Uterus (tissue), 4 donors: ENCODE results near the gene ARL5A. TPM values are rescaled to one million over a fixed set of nuclear protein-coding genes. Genes with fewer than 3 reads are reported as not detected.

Experiments
- DNase-seq, 2 donors: peaks; one replicate each; pipeline ENCODE4 v3.0.0-alpha.2; 2019 to 2020
- H3K27ac ChIP-seq, 2 donors: fragments of 200-600 bp; sonication (generic); 1 replicate in 1 of 2; 2 replicates in 1 of 2; pipeline ENCODE4 v1.5.1; 2016 to 2018
- H3K27me3 ChIP-seq, 2 donors: fragments of 200-600 bp; sonication (generic); one replicate each; pipeline ENCODE4 v1.5.1; 2018 to 2019; ENCODE audit warnings: control low read depth in 1 of 2
- H3K36me3 ChIP-seq, 2 donors: fragments of 200-600 bp; sonication (generic); one replicate each; pipeline ENCODE4 v1.5.1; 2019; ENCODE audit warnings: control low read depth in 1 of 2
- H3K4me1 ChIP-seq, 2 donors: fragments of 200-600 bp; sonication (generic); one replicate each; pipeline ENCODE4 v1.5.1; 2018 to 2019; ENCODE audit warnings: control low read depth in 1 of 2
- H3K4me3 ChIP-seq, 2 donors: fragments of 200-600 bp; sonication (generic); 1 replicate in 1 of 2; 2 replicates in 1 of 2; pipeline ENCODE4 v1.5.1; 2018 to 2019; ENCODE audit warnings: mild to moderate bottlenecking in 1 of 2
- H3K9me3 ChIP-seq, 2 donors: fragments of 200-600 bp; sonication (generic); one replicate each; pipeline ENCODE4 v1.5.1; 2019; ENCODE audit warnings: control low read depth in 1 of 2
- CTCF ChIP-seq, 4 experiments: fragments of 200-600 bp in 2 of 4; fragments of 450-650 bp in 2 of 4; sonication (generic) in 2 of 4; IDR thresholded peaks; one replicate each; pipeline ENCODE4 v1.5.1; 2016 to 2019; ENCODE audit warnings: antibody characterized with exemption in 4 of 4, mild to moderate bottlenecking in 2 of 4, moderate library complexity in 1 of 4
- POLR2A ChIP-seq, 2 donors: fragments of 450-650 bp; IDR thresholded peaks; one replicate each; pipeline ENCODE4 v1.6.1; 2016; ENCODE audit warnings: antibody characterized with exemption in 2 of 2, mild to moderate bottlenecking in 1 of 2, moderate library complexity in 1 of 2
- intact Hi-C: fragments of 100-400 bp; cut with DNase I; formaldehyde crosslinking; loops from one replicate; pipeline ENCODE4 v1.15.1; 2023; ENCODE audit warnings: low total_unique reads
- total RNA-seq, 4 donors: library from RNA; depleted of rRNA in 3 of 4; stranded (reverse); fragments of >200 nt in 3 of 4; gene quantifications; one replicate each; pipeline versions ENCODE4 v1.1.0 to v1.2.4, GENCODE V29; 2014 to 2023
- donor health status: DM: yes; HTN: yes; CAD: no.

Gene ARL5A
- total RNA-seq, 4 donors from 2014 or later: 21.2 to 101 (median 40.7) TPM

- TF ChIP-seq CTCF (IDR thresholded peaks at IDR 0.05) (no peak), POLR2A (IDR thresholded peaks at IDR 0.05) (no peak)
- Histone ChIP-seq H3K4me1 (no peaks in the 10 kb centered on the region), H3K36me3 (no peaks in the 10 kb centered on the region), H3K27me3 (no peaks in the 10 kb centered on the region), H3K9me3 (no peaks in the 10 kb centered on the region), H3K27ac (no peak overlapping the region), H3K4me3 (no peak overlapping the region)
- intact Hi-C loops: no loop called here
- no peak for DNase-seq
Measured at GRCh38 chr2:151758744-151759143, 69.5 kb downstream of the ARL5A start.

GRCh38 chr2:151757861-151758260 lies 70.4 kb downstream of the ARL5A start:
- no peaks in the 10 kb centered on the region for H3K9me3 ChIP-seq
- TF ChIP-seq POLR2A (IDR thresholded peaks at IDR 0.05) (no peak), CTCF (IDR thresholded peaks at IDR 0.05) (no peak)
- no peaks in the 10 kb centered on the region for H3K4me1 ChIP-seq
- DNase-seq: no peak
- no peaks in the 10 kb centered on the region for H3K36me3 ChIP-seq
- intact Hi-C loops: no loop called here
- H3K27ac ChIP-seq: no peak overlapping the region
- no peaks in the 10 kb centered on the region for H3K27me3 ChIP-seq
- no peak overlapping the region for H3K4me3 ChIP-seq

GRCh38 chr2:151756820-151757219 lies 71.4 kb downstream of the ARL5A start:
- TF ChIP-seq POLR2A (IDR thresholded peaks at IDR 0.05) (no peak), CTCF (IDR thresholded peaks at IDR 0.05) (no peak)

GRCh38 chr2:151754253-151754897 lies 73.8 kb downstream of the ARL5A start:
- intact Hi-C loops: no loop called here
- Histone ChIP-seq H3K27me3 (no peaks in the 10 kb centered on the region), H3K27ac (no peak overlapping the region), H3K9me3 (no peaks in the 10 kb centered on the region), H3K36me3 (no peaks in the 10 kb centered on the region), H3K4me3 (no peak overlapping the region), H3K4me1 (no peaks in the 10 kb centered on the region)
- DNase-seq: no peak
- TF ChIP-seq CTCF (IDR thresholded peaks at IDR 0.05) (no peak), POLR2A (IDR thresholded peaks at IDR 0.05) (no peak)

More at GRCh38 chr2:151756820-151757219, 71.4 kb downstream of the ARL5A start:
- intact Hi-C loops: no loop called here
- Histone ChIP-seq H3K9me3 (no peaks in the 10 kb centered on the region), H3K4me1 (no peaks in the 10 kb centered on the region), H3K27me3 (no peaks in the 10 kb centered on the region), H3K27ac (no peak overlapping the region), H3K4me3 (no peak overlapping the region), H3K36me3 (no peaks in the 10 kb centered on the region)
- no peak for DNase-seq

- Histone ChIP-seq H3K27ac (no peak overlapping the region), H3K4me1 (no peaks in the 10 kb centered on the region), H3K36me3 (no peaks in the 10 kb centered on the region), H3K4me3 (no peak overlapping the region), H3K9me3 (no peaks in the 10 kb centered on the region), H3K27me3 (no peaks in the 10 kb centered on the region)
- intact Hi-C loops: no loop called here
- no peak for TF ChIP-seq CTCF (IDR thresholded peaks at IDR 0.05)
- TF ChIP-seq POLR2A (IDR thresholded peaks at IDR 0.05): no peak
- no peak for DNase-seq
Measured at GRCh38 chr2:151753540-151753939, 74.7 kb downstream of the ARL5A start.

Other genes with a start within 250 kb of the ARL5A start
- gene NEB, start 93.9 kb downstream of the ARL5A start, total RNA-seq: 1 to 10 TPM in 2 of 4 donors, under 1 TPM in 2; under 0.01 to 2.2 (median 0.84) TPM